Measurements from ENCODE around the gene OR6V1.

DNA sequence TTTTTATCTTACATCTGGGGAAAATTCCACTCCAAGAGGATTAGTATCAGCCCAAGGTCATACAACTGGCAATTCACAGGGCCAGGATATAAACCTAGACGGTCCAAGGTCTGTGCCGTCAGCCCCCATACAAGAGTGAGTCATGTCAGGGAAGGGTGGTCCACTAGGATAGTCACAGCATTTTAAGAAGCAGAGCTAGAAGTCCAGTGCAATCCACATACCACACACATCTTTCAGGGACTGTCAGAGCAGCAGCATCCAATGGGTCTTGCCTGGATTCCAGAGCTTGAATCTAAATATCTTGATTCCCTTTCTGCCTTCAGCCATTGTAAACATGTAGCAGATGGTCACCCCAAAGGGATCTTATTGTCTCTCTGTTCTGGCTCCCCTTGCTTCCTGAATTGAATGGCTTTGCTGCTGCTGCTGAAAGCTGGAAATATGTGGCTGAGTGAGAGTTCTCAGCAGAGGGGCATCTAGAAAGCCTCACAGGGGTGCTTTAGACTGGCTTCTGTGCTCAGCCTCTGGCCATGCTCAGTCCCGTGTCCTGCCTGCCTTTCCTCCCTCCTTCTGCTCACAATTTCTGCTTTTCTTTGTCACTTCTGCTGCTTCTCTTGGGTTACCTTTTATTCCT lies 9.9 kb upstream of the OR6V1 start:
- no peak for TF ChIP-seq EGR1 (IDR thresholded peaks at IDR 0.05)
- TF ChIP-seq, protein P1, sequence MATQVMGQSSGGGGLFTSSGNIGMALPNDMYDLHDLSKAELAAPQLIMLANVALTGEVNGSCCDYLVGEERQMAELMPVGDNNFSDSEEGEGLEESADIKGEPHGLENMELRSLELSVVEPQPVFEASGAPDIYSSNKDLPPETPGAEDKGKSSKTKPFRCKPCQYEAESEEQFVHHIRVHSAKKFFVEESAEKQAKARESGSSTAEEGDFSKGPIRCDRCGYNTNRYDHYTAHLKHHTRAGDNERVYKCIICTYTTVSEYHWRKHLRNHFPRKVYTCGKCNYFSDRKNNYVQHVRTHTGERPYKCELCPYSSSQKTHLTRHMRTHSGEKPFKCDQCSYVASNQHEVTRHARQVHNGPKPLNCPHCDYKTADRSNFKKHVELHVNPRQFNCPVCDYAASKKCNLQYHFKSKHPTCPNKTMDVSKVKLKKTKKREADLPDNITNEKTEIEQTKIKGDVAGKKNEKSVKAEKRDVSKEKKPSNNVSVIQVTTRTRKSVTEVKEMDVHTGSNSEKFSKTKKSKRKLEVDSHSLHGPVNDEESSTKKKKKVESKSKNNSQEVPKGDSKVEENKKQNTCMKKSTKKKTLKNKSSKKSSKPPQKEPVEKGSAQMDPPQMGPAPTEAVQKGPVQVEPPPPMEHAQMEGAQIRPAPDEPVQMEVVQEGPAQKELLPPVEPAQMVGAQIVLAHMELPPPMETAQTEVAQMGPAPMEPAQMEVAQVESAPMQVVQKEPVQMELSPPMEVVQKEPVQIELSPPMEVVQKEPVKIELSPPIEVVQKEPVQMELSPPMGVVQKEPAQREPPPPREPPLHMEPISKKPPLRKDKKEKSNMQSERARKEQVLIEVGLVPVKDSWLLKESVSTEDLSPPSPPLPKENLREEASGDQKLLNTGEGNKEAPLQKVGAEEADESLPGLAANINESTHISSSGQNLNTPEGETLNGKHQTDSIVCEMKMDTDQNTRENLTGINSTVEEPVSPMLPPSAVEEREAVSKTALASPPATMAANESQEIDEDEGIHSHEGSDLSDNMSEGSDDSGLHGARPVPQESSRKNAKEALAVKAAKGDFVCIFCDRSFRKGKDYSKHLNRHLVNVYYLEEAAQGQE (IDR thresholded peaks at IDR 0.05; ENCODE audit: low read depth): no peak
- TF ChIP-seq CREB1 (IDR thresholded peaks at IDR 0.05; ENCODE audit: low read depth): no peak
- TF ChIP-seq RAD21 (IDR thresholded peaks at IDR 0.05; ENCODE audit: low read depth): no peak
- no peak for TF ChIP-seq TAF1 (IDR thresholded peaks at IDR 0.05; ENCODE audit: low read depth)
- no peak for TF ChIP-seq YY1 (IDR thresholded peaks at IDR 0.05; ENCODE audit: low read depth)
- TF ChIP-seq NFIC (IDR thresholded peaks at IDR 0.05): no peak

Data from Ishikawa (cell line).